PC-9 (cell line): Measurements from ENCODE around the gene ACER3.

Experiments
- CTCF ChIP-seq: fragments of 200-600 bp; sonication (generic); conservative IDR thresholded peaks from 2 replicates; pipeline ENCODE4 v1.6.1; 2017; ENCODE audit warnings: mixed run types, antibody characterized with exemption, mild to moderate bottlenecking, moderate library complexity
- EZH2 ChIP-seq: fragments of 200-600 bp; sonication (generic); IDR thresholded peaks from 2 replicates; pipeline ENCODE4 v1.8.0; 2017; ENCODE audit warnings: antibody characterized with exemption, low read depth

- TF ChIP-seq CTCF (no peak), EZH2 (no peak)
Observed at GRCh38 chr11:76897233-76897632, 36.5 kb downstream of the ACER3 start.
